GM18907 (cell line): Measurements from ENCODE around the gene LRRC8C.

ENCODE experiments used
- ATAC-seq: cut with Tn5 transposase; IDR thresholded peaks from one replicate; pipeline ENCODE4 v1.9.1; 2021; ENCODE audit warnings: mild to moderate bottlenecking, moderate library complexity; ENCODE audit not compliant: unreplicated experiment

Gene LRRC8C

GRCh38 chr1:89633248-89633799, 404 bp downstream of the LRRC8C start:
- peak; percentile 68 for ATAC-seq

GRCh38 chr1:89633800-89634625, 1.1 kb downstream of the LRRC8C start:
- peak; percentile 5 for ATAC-seq

- no peak for ATAC-seq
Observed at GRCh38 chr1:89635825-89636815, 3.2 kb downstream of the LRRC8C start.

GRCh38 chr1:89637496-89637895, 4.6 kb downstream of the LRRC8C start:
- ATAC-seq, result no peak

GRCh38 chr1:89640440-89640839, 7.5 kb downstream of the LRRC8C start:
- ATAC-seq, result no peak

- ATAC-seq, result no peak
Observed at GRCh38 chr1:89641781-89642180, 8.9 kb downstream of the LRRC8C start.

- no peak for ATAC-seq
Observed at GRCh38 chr1:89643577-89643976, 10.7 kb downstream of the LRRC8C start.

- no peak for ATAC-seq
Observed at GRCh38 chr1:89644119-89644814, 11.3 kb downstream of the LRRC8C start.

- no peak for ATAC-seq
Observed at GRCh38 chr1:89646259-89646658, 13.3 kb downstream of the LRRC8C start.

GRCh38 chr1:89649783-89650182, 16.9 kb downstream of the LRRC8C start:
- ATAC-seq, result no peak

GRCh38 chr1:89652373-89652772, 19.5 kb downstream of the LRRC8C start:
- ATAC-seq, result no peak

- ATAC-seq, result peak; percentile 80
Observed at GRCh38 chr1:89657886-89658285, 25.0 kb downstream of the LRRC8C start.

GRCh38 chr1:89659322-89660081, 26.6 kb downstream of the LRRC8C start:
- no peak for ATAC-seq

- ATAC-seq, result no peak
Observed at GRCh38 chr1:89660224-89661061, 27.5 kb downstream of the LRRC8C start.

- no peak for ATAC-seq
Observed at GRCh38 chr1:89665941-89666340, 33.0 kb downstream of the LRRC8C start.

- no peak for ATAC-seq
Observed at GRCh38 chr1:89666640-89667039, 33.7 kb downstream of the LRRC8C start.

GRCh38 chr1:89667691-89668090, 34.8 kb downstream of the LRRC8C start:
- ATAC-seq, result no peak

GRCh38 chr1:89668961-89669360, 36.0 kb downstream of the LRRC8C start:
- ATAC-seq, result no peak

- ATAC-seq, result no peak
Observed at GRCh38 chr1:89669441-89669840, 36.5 kb downstream of the LRRC8C start.
